GM12873 (cell line): Measurements from ENCODE around the gene C4BPB.

ENCODE experiments used
- CTCF ChIP-seq: IDR thresholded peaks from 2 replicates; pipeline ENCODE4 v1.5.1; 2012; ENCODE audit warnings: low read depth, mild to moderate bottlenecking, moderate library complexity, low read length, control low read depth; ENCODE audit not compliant: insufficient read depth; ENCODE audit errors: missing control alignments

C4BPB gene

GRCh38 chr1:207088701-207089626 is at the start of gene C4BPB:
TSS of gene C4BPB (plus strand) at chr1:207088860. CDS start at chr1:207089532, 672 bp downstream.
- no peak for TF ChIP-seq CTCF

GRCh38 chr1:207039380-207040180 is 49.1 kb upstream of the C4BPB start:
- TF ChIP-seq CTCF, result no peak

GRCh38 chr1:207040181-207040533 is 48.5 kb upstream of the C4BPB start:
- no peak for TF ChIP-seq CTCF

- TF ChIP-seq CTCF, result no peak
These were observed 43.2 kb upstream of the C4BPB start for GRCh38 chr1:207045453-207045852.

- no peak for TF ChIP-seq CTCF
These were observed 41.2 kb upstream of the C4BPB start for GRCh38 chr1:207047505-207047904.

- no peak for TF ChIP-seq CTCF
These were observed 40.6 kb upstream of the C4BPB start for GRCh38 chr1:207048041-207048440.

- TF ChIP-seq CTCF, result no peak
These were observed 39.6 kb upstream of the C4BPB start for GRCh38 chr1:207049054-207049453.
